ENCODE measurements around the gene SERPING1.

Gene SERPING1

DNA sequence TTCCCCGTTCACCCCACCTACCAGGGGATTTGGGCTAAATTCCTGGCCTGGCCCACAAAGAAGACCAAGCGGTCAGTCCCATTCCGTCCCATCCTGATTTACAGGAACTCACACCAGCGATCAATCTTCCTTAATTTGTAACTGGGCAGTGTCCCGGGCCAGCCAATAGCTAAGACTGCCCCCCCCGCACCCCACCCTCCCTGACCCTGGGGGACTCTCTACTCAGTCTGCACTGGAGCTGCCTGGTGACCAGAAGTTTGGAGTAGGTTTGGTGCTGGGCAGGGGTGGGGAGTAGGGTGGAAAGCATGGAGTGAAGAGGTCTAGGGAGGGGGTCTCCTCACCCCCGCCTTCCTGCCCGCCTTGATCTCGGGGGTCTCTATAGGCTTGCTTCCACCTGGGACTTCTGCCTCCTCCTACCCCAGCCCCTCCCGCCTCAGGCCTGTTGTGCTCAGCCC lies at the start of gene SERPING1:
TSS of gene SERPING1 (plus strand) at position 225 of the 455 bp plus-strand sequence. CDS start 586 bp downstream, outside the sequence.
- H3K4me3 ChIP-seq (ENCODE audit: low read depth, low read length): peak within 1 kb of the TSS; percentile 41
- TF ChIP-seq, protein P1, sequence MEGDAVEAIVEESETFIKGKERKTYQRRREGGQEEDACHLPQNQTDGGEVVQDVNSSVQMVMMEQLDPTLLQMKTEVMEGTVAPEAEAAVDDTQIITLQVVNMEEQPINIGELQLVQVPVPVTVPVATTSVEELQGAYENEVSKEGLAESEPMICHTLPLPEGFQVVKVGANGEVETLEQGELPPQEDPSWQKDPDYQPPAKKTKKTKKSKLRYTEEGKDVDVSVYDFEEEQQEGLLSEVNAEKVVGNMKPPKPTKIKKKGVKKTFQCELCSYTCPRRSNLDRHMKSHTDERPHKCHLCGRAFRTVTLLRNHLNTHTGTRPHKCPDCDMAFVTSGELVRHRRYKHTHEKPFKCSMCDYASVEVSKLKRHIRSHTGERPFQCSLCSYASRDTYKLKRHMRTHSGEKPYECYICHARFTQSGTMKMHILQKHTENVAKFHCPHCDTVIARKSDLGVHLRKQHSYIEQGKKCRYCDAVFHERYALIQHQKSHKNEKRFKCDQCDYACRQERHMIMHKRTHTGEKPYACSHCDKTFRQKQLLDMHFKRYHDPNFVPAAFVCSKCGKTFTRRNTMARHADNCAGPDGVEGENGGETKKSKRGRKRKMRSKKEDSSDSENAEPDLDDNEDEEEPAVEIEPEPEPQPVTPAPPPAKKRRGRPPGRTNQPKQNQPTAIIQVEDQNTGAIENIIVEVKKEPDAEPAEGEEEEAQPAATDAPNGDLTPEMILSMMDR (IDR thresholded peaks at IDR 0.05; ENCODE audit: low read depth, low read length): no peak

- TF ChIP-seq, protein P1 (IDR thresholded peaks at IDR 0.05; ENCODE audit: low read depth, low read length): no peak
- no peak overlapping the region for H3K4me3 ChIP-seq (ENCODE audit: low read depth, low read length)
These were observed 49.6 kb upstream of the SERPING1 start for GRCh38 chr11:57547854-57548377.

DNA sequence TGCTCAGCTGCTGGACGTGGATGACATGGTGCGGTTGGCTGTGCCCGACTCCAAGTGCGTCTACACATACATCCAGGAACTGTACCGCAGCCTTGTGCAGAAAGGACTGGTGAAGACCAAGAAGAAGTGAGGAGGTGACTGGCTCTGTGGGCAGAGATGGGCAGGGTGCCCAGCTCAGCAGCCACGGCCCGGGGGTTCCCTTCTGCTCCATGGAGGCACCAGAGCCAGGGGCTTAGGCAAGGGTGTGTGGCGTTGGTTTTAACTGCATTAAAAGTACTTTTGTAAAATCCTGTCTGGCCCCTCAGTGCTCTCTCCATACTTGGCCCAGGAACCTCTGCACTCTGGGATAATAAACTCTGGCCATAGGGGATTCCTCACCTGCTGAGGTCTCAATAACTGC lies 47.5 kb upstream of the SERPING1 start:
- H3K4me3 ChIP-seq (ENCODE audit: low read depth, low read length): no peak overlapping the region
- TF ChIP-seq, protein P1 (IDR thresholded peaks at IDR 0.05; ENCODE audit: low read depth, low read length): no peak

- TF ChIP-seq, protein P1 (IDR thresholded peaks at IDR 0.05; ENCODE audit: low read depth, low read length): no peak
- no peak overlapping the region for H3K4me3 ChIP-seq (ENCODE audit: low read depth, low read length)
These were observed 45.5 kb upstream of the SERPING1 start for GRCh38 chr11:57551941-57552340.

- TF ChIP-seq, protein P1 (IDR thresholded peaks at IDR 0.05; ENCODE audit: low read depth, low read length): no peak
- H3K4me3 ChIP-seq (ENCODE audit: low read depth, low read length): no peak overlapping the region
These were observed 45.0 kb upstream of the SERPING1 start for GRCh38 chr11:57552479-57552878.

DNA sequence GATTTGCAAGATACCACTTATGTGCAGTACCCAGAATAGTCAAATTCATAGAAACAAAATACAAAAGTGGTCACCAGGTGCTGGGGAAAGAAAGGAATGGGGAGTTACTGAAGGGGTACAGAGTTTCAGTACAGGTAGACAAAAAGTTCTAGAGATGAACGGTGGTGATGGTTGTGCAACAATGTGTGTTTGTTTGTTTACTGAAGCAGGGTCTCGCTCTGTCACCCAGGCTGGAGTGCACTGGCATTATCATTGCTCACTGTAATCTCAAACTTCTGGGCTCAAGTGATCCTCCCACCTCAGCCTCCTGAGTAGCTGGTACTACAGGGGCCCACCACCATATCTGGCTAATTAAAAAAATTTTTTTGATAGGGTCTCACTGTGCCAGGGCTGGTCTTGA lies 42.1 kb upstream of the SERPING1 start:
- TF ChIP-seq, protein P1 (IDR thresholded peaks at IDR 0.05; ENCODE audit: low read depth, low read length): no peak
- no peak overlapping the region for H3K4me3 ChIP-seq (ENCODE audit: low read depth, low read length)

GRCh38 chr11:57556041-57556440 lies 41.4 kb upstream of the SERPING1 start:
- no peak overlapping the region for H3K4me3 ChIP-seq (ENCODE audit: low read depth, low read length)
- TF ChIP-seq, protein P1 (IDR thresholded peaks at IDR 0.05; ENCODE audit: low read depth, low read length): no peak
